KMS-11 (cell line): ENCODE measurements around the gene FOXO3.

Source experiments
- H2AFZ ChIP-seq: fragments of 200-600 bp; sonication (generic); 2 replicates; pipeline ENCODE4 v1.6.1; 2016; ENCODE audit warnings: antibody characterized with exemption, mixed run types, low read depth
- H3K27ac ChIP-seq: fragments of 200-600 bp; sonication (generic); 2 replicates; pipeline ENCODE4 v1.6.1; 2016; ENCODE audit warnings: mild to moderate bottlenecking, mixed run types
- H3K27me3 ChIP-seq: fragments of 200-600 bp; sonication (generic); 2 replicates; pipeline ENCODE4 v1.6.1; 2017; ENCODE audit warnings: mild to moderate bottlenecking, low read depth, mixed run types, moderate library complexity; ENCODE audit not compliant: insufficient read depth
- H3K36me3 ChIP-seq: fragments of 200-600 bp; sonication (generic); 2 replicates; pipeline ENCODE4 v1.6.1; 2017; ENCODE audit warnings: mild to moderate bottlenecking, mixed run types; ENCODE audit not compliant: insufficient read depth
- H3K4me1 ChIP-seq: fragments of 200-600 bp; sonication (generic); 2 replicates; pipeline ENCODE4 v1.6.1; 2016; ENCODE audit warnings: mild to moderate bottlenecking, low read depth, mixed run types; ENCODE audit not compliant: poor library complexity, severe bottlenecking
- H3K4me2 ChIP-seq: fragments of 200-600 bp; sonication (generic); 2 replicates; pipeline ENCODE4 v1.7.0; 2016; ENCODE audit warnings: mild to moderate bottlenecking, mixed run types
- H3K4me3 ChIP-seq: fragments of 200-600 bp; sonication (generic); IDR thresholded peaks from 2 replicates; pipeline ENCODE4 v1.6.1; 2017; ENCODE audit warnings: low read depth, low read length, mixed read lengths; ENCODE audit not compliant: insufficient read depth
- H3K79me2 ChIP-seq: fragments of 200-600 bp; sonication (generic); 2 replicates; pipeline ENCODE4 v1.6.1; 2016; ENCODE audit warnings: low read depth, mixed run types; ENCODE audit not compliant: insufficient read depth
- H3K9ac ChIP-seq: fragments of 200-600 bp; sonication (generic); 2 replicates; pipeline ENCODE4 v1.6.1; 2016; ENCODE audit warnings: mild to moderate bottlenecking, mixed run types
- H4K20me1 ChIP-seq: fragments of 200-600 bp; sonication (generic); 2 replicates; pipeline ENCODE4 v1.6.1; 2016; ENCODE audit warnings: mild to moderate bottlenecking, mixed run types; ENCODE audit not compliant: insufficient read depth
- TF ChIP-seq, protein P1 (sequence below): fragments of 200-600 bp; sonication (generic); conservative IDR thresholded peaks from 2 replicates; pipeline ENCODE4 v1.6.1; 2017; ENCODE audit warnings: low read depth, mild to moderate bottlenecking, antibody characterized with exemption, low read length, moderate library complexity, mixed read lengths

The FOXO3 gene

DNA sequence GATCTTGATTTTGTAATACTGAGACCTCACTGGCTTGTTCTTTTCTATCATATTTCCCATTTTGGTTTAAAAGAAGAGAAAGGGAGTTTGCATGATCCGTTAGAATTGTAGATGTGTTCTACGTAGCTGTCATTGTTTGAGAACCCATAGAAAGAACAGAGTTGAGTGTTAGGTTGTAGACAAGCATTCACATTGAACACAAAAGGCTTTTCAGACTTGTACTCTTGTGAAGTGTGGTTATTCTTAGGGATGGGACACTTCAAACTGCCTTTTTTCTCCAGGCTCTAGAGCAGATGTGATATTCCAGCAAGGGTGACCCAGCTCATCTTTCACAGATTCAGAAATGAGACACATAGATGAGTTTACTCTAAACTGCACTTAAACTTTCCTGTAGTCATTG is 19.9 kb downstream of the FOXO3 start:
- no peak overlapping the region for H3K4me3 ChIP-seq
- peaks cover 98% of the 10 kb centered on the region for H3K4me1 ChIP-seq
- H3K4me2 ChIP-seq = peak overlapping the region; percentile 51; the same call in 1 of the 2 replicates
- peaks cover 46% of the 10 kb centered on the region for H4K20me1 ChIP-seq
- no peaks in the 10 kb centered on the region for H3K27me3 ChIP-seq
- no peaks in the 10 kb centered on the region for H3K36me3 ChIP-seq
- H3K79me2 ChIP-seq = peaks cover 99% of the 10 kb centered on the region
- no peak overlapping the region for H3K9ac ChIP-seq
- TF ChIP-seq, protein P1, sequence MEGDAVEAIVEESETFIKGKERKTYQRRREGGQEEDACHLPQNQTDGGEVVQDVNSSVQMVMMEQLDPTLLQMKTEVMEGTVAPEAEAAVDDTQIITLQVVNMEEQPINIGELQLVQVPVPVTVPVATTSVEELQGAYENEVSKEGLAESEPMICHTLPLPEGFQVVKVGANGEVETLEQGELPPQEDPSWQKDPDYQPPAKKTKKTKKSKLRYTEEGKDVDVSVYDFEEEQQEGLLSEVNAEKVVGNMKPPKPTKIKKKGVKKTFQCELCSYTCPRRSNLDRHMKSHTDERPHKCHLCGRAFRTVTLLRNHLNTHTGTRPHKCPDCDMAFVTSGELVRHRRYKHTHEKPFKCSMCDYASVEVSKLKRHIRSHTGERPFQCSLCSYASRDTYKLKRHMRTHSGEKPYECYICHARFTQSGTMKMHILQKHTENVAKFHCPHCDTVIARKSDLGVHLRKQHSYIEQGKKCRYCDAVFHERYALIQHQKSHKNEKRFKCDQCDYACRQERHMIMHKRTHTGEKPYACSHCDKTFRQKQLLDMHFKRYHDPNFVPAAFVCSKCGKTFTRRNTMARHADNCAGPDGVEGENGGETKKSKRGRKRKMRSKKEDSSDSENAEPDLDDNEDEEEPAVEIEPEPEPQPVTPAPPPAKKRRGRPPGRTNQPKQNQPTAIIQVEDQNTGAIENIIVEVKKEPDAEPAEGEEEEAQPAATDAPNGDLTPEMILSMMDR = no peak
- peak overlapping the region; percentile 60 for H3K27ac ChIP-seq
- no peak overlapping the region for H2AFZ ChIP-seq

DNA sequence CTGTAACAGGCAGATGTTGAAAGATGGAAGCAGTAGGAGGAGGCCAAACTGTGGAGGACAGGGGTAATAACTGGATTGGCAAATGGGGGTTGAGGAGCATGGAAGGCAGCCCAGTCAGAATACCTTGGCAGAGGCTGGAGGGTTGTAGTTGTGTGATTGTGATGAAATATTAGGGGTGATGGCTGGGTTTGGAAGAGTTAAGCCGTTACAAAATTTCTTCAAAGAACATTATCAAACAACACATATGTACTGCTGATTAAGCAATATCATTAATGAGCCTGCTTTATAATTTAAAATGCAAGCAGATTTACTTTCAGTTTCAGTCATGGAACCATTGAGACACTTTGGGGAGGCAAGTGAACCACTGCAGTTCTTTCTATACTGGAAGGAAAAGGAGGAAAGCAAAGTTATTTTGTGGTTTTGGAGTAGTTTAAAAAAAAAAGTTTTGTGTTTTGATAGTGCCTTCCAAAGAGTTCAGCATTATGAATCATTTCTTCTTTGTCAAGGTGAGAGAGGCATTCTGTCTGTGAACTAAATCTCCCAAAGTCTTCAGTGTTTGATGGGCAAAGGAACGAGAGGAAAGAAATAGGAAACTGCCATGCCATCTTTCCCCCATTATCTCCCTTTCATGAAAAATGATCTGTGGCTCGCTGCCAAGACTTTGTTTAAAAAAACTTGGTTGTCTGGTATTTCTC is 20.7 kb downstream of the FOXO3 start:
- peak overlapping the region; percentile 60 for H3K27ac ChIP-seq
- peaks cover 98% of the 10 kb centered on the region for H3K4me1 ChIP-seq
- no peaks in the 10 kb centered on the region for H3K27me3 ChIP-seq
- H3K9ac ChIP-seq = no peak overlapping the region; the same call in 1 of the 2 replicates
- no peak overlapping the region for H2AFZ ChIP-seq
- H3K79me2 ChIP-seq = peaks cover 99% of the 10 kb centered on the region
- no peaks in the 10 kb centered on the region for H3K36me3 ChIP-seq
- H4K20me1 ChIP-seq = peaks cover 42% of the 10 kb centered on the region
- no peak overlapping the region for H3K4me3 ChIP-seq
- TF ChIP-seq, protein P1 = no peak
- H3K4me2 ChIP-seq = peak overlapping the region; percentile 51

DNA sequence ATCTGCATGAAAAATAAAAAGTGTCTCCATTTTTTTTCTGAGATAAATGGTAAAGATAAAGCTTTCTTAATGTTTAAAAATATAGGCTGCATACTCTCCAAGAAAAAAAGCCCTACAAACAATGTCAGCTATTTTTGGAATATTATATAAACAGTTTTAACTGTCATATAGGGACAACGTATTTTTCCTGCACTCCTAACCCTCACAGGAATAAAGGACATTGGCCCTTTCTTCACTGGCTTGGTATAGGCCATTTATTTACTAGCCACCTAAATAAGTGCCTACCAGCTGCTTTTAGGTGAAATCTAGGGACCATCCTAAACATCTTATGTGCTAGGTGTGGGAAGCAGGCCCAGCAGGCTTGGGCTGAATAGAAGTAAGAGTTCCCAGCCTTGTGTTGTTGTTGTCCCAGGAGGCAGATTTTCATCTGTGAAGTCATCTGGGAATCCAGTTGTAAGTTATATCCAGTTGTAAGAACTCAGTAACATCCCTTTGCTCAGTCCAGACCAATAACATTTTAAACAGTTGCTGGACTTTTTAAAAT is 21.3 kb downstream of the FOXO3 start:
- Histone ChIP-seq H3K4me1 (peaks cover 98% of the 10 kb centered on the region), H3K79me2 (peaks cover 98% of the 10 kb centered on the region), H3K4me2 (peak overlapping the region; percentile 51)

DNA sequence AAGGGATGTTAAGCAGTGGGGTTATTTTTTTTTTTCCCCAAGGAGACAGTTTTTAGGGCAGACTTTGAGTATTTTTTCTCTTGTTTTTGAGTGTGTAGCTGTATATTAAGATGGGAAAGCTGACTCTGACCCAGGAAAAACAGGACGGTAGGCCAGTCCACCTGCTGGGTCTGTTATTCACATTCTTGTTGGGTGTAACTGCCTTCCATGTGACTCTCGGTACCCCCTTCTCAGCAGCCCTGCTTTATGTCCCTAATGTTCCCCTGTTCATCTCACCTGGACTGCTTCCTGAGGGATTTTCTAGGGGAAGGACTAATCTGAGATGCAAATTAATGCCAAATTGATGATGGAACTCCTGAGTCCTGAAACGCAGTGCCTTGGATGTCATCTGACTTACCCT is 21.9 kb downstream of the FOXO3 start:
- Histone ChIP-seq H3K27ac (peak overlapping the region; percentile 60; the same call in 1 of the 2 replicates), H2AFZ (no peak overlapping the region), H3K4me3 (no peak overlapping the region), H4K20me1 (peaks cover 32% of the 10 kb centered on the region), H3K27me3 (no peaks in the 10 kb centered on the region), H3K36me3 (no peaks in the 10 kb centered on the region), H3K79me2 (peaks cover 98% of the 10 kb centered on the region), H3K9ac (peak overlapping the region; percentile 7; the same call in 1 of the 2 replicates), H3K4me1 (peaks cover 98% of the 10 kb centered on the region), H3K4me2 (peak overlapping the region; percentile 51; the same call in 1 of the 2 replicates)
- TF ChIP-seq, protein P1 = no peak

More for the DNA sequence above, 21.3 kb downstream of the FOXO3 start:
- no peaks in the 10 kb centered on the region for H3K36me3 ChIP-seq
- H3K4me3 ChIP-seq = no peak overlapping the region
- no peak overlapping the region for H2AFZ ChIP-seq
- peak overlapping the region; percentile 60; the same call in 1 of the 2 replicates for H3K27ac ChIP-seq
- TF ChIP-seq, protein P1 = no peak
- no peak overlapping the region; the same call in 1 of the 2 replicates for H3K9ac ChIP-seq
- peaks cover 38% of the 10 kb centered on the region for H4K20me1 ChIP-seq
- no peaks in the 10 kb centered on the region for H3K27me3 ChIP-seq
